IMR-90 (cell line): ENCODE results near the gene RBFOX2.

Experiments
- CTCF ChIP-seq: conservative IDR thresholded peaks from 2 replicates; pipeline ENCODE4 v1.5.1; 2012; ENCODE audit warnings: mild to moderate bottlenecking, low read depth, low read length, improper control_type of control experiment
- MAFK ChIP-seq: IDR thresholded peaks from 2 replicates; pipeline ENCODE4 v1.6.1; 2012; ENCODE audit warnings: low read depth, low read length, improper control_type of control experiment
- MXI1 ChIP-seq: IDR thresholded peaks from 2 replicates; pipeline ENCODE4 v1.6.1; 2012; ENCODE audit warnings: low read depth, mild to moderate bottlenecking, low read length, moderate library complexity, borderline replicate concordance
- POLR2A ChIP-seq: IDR thresholded peaks from 2 replicates; pipeline ENCODE4 v1.6.1; 2012; ENCODE audit warnings: mild to moderate bottlenecking, low read depth, low read length
- RCOR1 ChIP-seq: IDR thresholded peaks from 2 replicates; pipeline ENCODE4 v1.6.1; 2012; ENCODE audit warnings: mild to moderate bottlenecking, low read length, improper control_type of control experiment; ENCODE audit not compliant: insufficient replicate concordance
- RFX5 ChIP-seq: IDR thresholded peaks from 2 replicates; pipeline ENCODE4 v1.8.0; 2012; ENCODE audit warnings: low read depth, mild to moderate bottlenecking, low read length, moderate library complexity
- SMC3 ChIP-seq: fragments of 150-350 bp; IDR thresholded peaks from 2 replicates; pipeline ENCODE4 v1.6.1; 2016; ENCODE audit warnings: low read depth, mild to moderate bottlenecking, antibody characterized with exemption, low read length, moderate library complexity

GRCh38 chr22:36017651-36018091 lies 11.0 kb downstream of the RBFOX2 start:
- TF ChIP-seq MAFK (no peak), RFX5 (no peak), POLR2A (no peak), CTCF (no peak), SMC3 (no peak), MXI1 (no peak), RCOR1 (no peak)
